NB4 (cell line): ENCODE measurements around the gene MORC1.

Experiments used
- POLR2A ChIP-seq: IDR thresholded peaks from 2 replicates; pipeline ENCODE4 v1.6.1; 2011; ENCODE audit warnings: mild to moderate bottlenecking; ENCODE audit not compliant: insufficient read length; ENCODE audit errors: extremely low read depth
- TF ChIP-seq, protein P1 (sequence below): IDR thresholded peaks from one replicate; pipeline ENCODE4 v1.5.1; 2012; ENCODE audit warnings: low read depth, low read length

DNA sequence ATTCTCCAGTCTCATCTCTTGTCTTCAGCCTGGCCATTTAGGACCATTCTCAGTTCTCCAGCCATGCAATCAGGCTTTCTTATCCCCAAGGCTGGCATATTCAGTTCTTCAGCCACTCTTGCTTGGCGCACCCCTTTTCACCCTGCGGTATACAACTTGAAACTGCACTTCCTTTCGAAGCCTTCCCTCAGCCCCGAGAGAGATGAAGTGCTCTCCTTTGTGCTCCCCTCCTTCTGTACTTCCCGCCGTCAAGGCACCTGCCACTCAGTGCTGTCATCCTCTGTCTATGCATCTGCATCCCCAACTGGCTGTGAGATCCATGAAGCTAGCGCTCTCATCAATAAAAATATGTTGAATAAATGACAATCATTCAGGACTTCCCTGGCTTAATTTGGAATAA is 45.7 kb downstream of the MORC1 start:
- TF ChIP-seq, protein P1, sequence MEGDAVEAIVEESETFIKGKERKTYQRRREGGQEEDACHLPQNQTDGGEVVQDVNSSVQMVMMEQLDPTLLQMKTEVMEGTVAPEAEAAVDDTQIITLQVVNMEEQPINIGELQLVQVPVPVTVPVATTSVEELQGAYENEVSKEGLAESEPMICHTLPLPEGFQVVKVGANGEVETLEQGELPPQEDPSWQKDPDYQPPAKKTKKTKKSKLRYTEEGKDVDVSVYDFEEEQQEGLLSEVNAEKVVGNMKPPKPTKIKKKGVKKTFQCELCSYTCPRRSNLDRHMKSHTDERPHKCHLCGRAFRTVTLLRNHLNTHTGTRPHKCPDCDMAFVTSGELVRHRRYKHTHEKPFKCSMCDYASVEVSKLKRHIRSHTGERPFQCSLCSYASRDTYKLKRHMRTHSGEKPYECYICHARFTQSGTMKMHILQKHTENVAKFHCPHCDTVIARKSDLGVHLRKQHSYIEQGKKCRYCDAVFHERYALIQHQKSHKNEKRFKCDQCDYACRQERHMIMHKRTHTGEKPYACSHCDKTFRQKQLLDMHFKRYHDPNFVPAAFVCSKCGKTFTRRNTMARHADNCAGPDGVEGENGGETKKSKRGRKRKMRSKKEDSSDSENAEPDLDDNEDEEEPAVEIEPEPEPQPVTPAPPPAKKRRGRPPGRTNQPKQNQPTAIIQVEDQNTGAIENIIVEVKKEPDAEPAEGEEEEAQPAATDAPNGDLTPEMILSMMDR: no peak
- TF ChIP-seq POLR2A: no peak
